Amniotic epithelial cell (primary cell): ENCODE data around the gene BEGAIN.
A peak's percentile ranks its signal among the peaks of the same experiment; 100 is the strongest.

Experiments
- DNase-seq: peaks from one replicate; pipeline ENCODE4 v3.0.0-alpha.2; 2010; ENCODE audit warnings: low read depth

Gene BEGAIN

GRCh38 chr14:100581228-100582145 is 5.7 kb downstream of the BEGAIN start:
- DNase-seq: no peak

- DNase-seq: no peak
Measured at GRCh38 chr14:100580316-100581227, 6.6 kb downstream of the BEGAIN start.

GRCh38 chr14:100578552-100578951 is 8.7 kb downstream of the BEGAIN start:
- peak; percentile 39 for DNase-seq

GRCh38 chr14:100577986-100578431 is 9.2 kb downstream of the BEGAIN start:
- DNase-seq: no peak

- DNase-seq: no peak
Measured at GRCh38 chr14:100577321-100577985, 9.8 kb downstream of the BEGAIN start.

GRCh38 chr14:100576091-100577085 is 10.8 kb downstream of the BEGAIN start:
- DNase-seq: no peak

GRCh38 chr14:100575266-100575995 is 11.8 kb downstream of the BEGAIN start:
- no peak for DNase-seq

- DNase-seq: no peak
Measured at GRCh38 chr14:100574642-100575031, 12.6 kb downstream of the BEGAIN start.

- DNase-seq: no peak
Measured at GRCh38 chr14:100573757-100574641, 13.2 kb downstream of the BEGAIN start.

GRCh38 chr14:100573002-100573756 is 14.0 kb downstream of the BEGAIN start:
- DNase-seq: no peak

GRCh38 chr14:100572543-100572942 is 14.7 kb downstream of the BEGAIN start:
- no peak for DNase-seq

- DNase-seq: no peak
Measured at GRCh38 chr14:100571837-100572236, 15.4 kb downstream of the BEGAIN start.

GRCh38 chr14:100570726-100571454 is 16.3 kb downstream of the BEGAIN start:
- no peak for DNase-seq

- no peak for DNase-seq
Measured at GRCh38 chr14:100569734-100570286, 17.4 kb downstream of the BEGAIN start.

GRCh38 chr14:100568998-100569733 is 18.1 kb downstream of the BEGAIN start:
- DNase-seq: no peak

- DNase-seq: no peak
Measured at GRCh38 chr14:100568164-100568997, 18.8 kb downstream of the BEGAIN start.
